HG03103 (cell line): ENCODE data around the gene RHEB.

Experiments
- ATAC-seq: cut with Tn5 transposase; IDR thresholded peaks from one replicate; pipeline ENCODE4 v1.9.1; 2021; ENCODE audit warnings: low read depth; ENCODE audit not compliant: unreplicated experiment

The RHEB gene

GRCh38 chr7:151452680-151453325, 66.9 kb downstream of the RHEB start:
- no peak for ATAC-seq

- no peak for ATAC-seq
Measured at GRCh38 chr7:151451626-151452571, 67.8 kb downstream of the RHEB start.

GRCh38 chr7:151451156-151451555, 68.5 kb downstream of the RHEB start:
- ATAC-seq = no peak

GRCh38 chr7:151449990-151450389, 69.7 kb downstream of the RHEB start:
- ATAC-seq = no peak

- ATAC-seq = peak; percentile 62
Measured at GRCh38 chr7:151448261-151449252, 71.1 kb downstream of the RHEB start.

- no peak for ATAC-seq
Measured at GRCh38 chr7:151447901-151448260, 71.8 kb downstream of the RHEB start.

- no peak for ATAC-seq
Measured at GRCh38 chr7:151447312-151447711, 72.4 kb downstream of the RHEB start.

GRCh38 chr7:151446412-151446811, 73.3 kb downstream of the RHEB start:
- no peak for ATAC-seq

- no peak for ATAC-seq
Measured at GRCh38 chr7:151444632-151445031, 75.1 kb downstream of the RHEB start.

GRCh38 chr7:151442776-151443496, 76.8 kb downstream of the RHEB start:
- no peak for ATAC-seq

- no peak for ATAC-seq
Measured at GRCh38 chr7:151440799-151441445, 78.8 kb downstream of the RHEB start.

GRCh38 chr7:151439855-151440798, 79.6 kb downstream of the RHEB start, which contains the start of gene CRYGN:
Gene CRYGN, minus strand, starts transcription at chr7:151440141. Its CDS starts 224 bp downstream, at chr7:151439917.
- no peak for ATAC-seq

- ATAC-seq = no peak
Measured at GRCh38 chr7:151438864-151439601, 80.7 kb downstream of the RHEB start.

- ATAC-seq = no peak
Measured at GRCh38 chr7:151437866-151438516, 81.7 kb downstream of the RHEB start.

- ATAC-seq = no peak
Measured at GRCh38 chr7:151437159-151437553, 82.5 kb downstream of the RHEB start.

GRCh38 chr7:151436446-151437158, 83.1 kb downstream of the RHEB start:
- no peak for ATAC-seq

- no peak for ATAC-seq
Measured at GRCh38 chr7:151435971-151436370, 83.7 kb downstream of the RHEB start.
